Cardiac atrium fibroblast (primary cell): ENCODE measurements around the gene SLC46A3. TPM values are rescaled to one million over a fixed set of nuclear protein-coding genes. Genes with fewer than 3 reads are reported as not detected.

Experiments
- total RNA-seq: library from RNA; depleted of rRNA; stranded (reverse); fragments of >200 nt; gene quantifications from 2 replicates; pipeline ENCODE4 v1.2.3, GENCODE V29; 2015

SLC46A3 gene, protein sequence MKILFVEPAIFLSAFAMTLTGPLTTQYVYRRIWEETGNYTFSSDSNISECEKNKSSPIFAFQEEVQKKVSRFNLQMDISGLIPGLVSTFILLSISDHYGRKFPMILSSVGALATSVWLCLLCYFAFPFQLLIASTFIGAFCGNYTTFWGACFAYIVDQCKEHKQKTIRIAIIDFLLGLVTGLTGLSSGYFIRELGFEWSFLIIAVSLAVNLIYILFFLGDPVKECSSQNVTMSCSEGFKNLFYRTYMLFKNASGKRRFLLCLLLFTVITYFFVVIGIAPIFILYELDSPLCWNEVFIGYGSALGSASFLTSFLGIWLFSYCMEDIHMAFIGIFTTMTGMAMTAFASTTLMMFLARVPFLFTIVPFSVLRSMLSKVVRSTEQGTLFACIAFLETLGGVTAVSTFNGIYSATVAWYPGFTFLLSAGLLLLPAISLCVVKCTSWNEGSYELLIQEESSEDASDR
- 3.2 and 3.9 TPM in 2 replicates for total RNA-seq

DNA sequence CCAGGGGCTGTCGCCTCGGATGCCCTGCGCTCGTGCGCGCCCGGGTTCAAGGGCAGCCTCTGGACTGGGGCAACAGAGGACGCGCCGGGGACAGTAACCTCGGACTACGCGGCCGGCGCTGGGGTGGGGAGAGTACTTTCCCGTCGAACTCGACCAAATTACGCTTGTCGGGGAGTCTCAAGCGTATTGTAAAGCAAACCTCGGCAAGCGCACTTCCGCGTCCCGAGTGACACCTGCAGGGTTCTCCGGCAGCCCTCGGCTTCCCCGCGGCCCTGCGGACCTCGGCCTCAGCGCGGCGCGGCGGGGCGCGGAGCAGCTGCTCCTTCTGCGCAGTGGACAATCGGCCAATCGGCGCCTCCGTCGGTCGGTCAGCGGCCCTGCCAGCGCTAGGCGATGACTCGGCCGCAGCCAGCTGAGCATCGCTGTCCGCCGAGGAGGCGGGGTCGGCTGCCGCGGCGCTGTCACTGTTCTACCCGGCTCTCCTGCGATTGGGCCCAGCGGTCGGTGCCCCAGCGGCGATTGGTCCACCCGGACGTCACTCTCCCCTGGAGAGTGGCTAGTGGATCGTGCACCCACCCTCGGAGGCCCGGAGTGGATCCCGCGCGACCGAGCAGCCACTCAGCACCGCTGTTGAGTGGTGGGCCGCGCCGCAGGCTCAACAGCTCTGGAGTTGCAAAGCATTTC, at the start of gene SLC46A3:
Gene SLC46A3 (minus strand): TSS at position 428 of the 684 bp plus-strand sequence. CDS start 972 bp downstream, outside the sequence.

DNA sequence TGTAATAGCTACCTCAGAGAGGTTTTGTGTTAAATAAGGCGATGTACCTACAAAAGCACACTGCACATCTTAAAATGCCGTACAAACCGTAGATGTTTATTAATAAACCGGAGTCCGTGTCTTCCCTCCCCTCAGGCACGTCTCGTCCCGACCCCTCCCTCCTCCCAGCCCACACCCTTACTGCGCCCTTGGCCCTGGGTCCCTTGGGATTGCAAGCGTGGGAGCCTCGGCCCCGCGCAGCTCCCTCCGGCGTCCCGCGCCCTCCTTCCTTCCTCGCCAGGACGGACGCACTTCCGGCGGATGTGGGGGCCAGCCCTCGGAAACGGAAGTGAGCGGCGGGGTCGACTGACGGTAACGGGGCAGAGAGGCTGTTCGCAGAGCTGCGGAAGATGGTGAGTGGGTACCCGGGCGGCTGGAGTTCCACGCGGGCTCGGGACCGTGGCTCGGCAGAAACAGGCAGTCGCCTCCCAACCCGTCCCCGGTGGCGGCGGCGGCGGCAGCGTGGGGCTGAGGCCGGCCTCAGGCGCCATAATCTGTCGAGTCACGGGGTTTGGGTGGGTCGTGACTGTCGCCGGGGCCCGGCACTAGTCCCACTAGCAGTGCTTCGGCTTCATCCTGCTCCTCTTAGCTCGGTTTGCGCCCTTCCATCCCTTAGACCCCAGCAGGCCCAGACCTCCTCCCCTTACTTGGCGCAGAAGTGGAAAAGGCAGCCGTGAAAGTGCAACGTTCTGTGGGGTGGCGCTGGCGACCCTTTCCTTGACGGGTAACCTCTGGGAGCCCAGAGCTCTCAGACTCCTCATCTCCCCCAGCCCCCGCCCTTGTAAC, 59.8 kb downstream of the SLC46A3 start, which contains the start of gene POMP:
Gene POMP (plus strand): TSS at position 335 of the 825 bp plus-strand sequence. CDS start 55 bp downstream, at position 390.

Other genes with a start within 250 kb of the SLC46A3 start
- 3.6 and 5.7 TPM in 2 replicates for gene FLT1, start 223.8 kb downstream of the SLC46A3 start, total RNA-seq
- gene POMP, start 59.8 kb downstream of the SLC46A3 start, total RNA-seq = 124 and 131 TPM in 2 replicates
- gene MTUS2, start 101.4 kb upstream of the SLC46A3 start, total RNA-seq = not detected in 2 replicates